Measurements from ENCODE around the gene KIF6.
A peak's percentile ranks its signal among the peaks of the same experiment; 100 is the strongest.

The KIF6 gene

DNA sequence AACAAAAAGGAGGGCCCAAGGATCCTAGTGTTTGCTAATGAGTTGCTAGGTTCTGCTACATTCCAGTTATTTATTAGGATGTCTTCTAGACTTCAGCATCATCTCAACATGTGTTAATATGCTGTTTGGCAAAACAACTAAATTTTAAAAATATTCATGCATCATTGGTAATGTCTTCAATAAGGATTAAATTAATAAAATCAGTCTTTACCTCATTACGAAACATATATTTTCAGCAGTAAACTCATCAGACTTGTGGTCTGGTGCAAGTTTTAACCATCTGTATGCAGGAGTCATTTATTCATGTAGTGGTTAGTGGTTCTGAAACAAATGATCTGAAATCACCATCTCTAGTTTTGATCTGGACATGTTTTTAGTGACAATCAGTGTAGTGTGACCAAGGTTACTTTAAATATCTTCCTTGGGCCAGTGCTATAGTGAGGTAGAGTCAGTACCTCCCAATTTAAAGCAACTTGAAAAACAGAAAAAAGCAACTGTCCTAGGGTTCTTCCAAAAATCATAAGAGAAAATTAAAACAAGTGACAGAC lies 317.7 kb downstream of the KIF6 start:
- no peak for DNase-seq

DNA sequence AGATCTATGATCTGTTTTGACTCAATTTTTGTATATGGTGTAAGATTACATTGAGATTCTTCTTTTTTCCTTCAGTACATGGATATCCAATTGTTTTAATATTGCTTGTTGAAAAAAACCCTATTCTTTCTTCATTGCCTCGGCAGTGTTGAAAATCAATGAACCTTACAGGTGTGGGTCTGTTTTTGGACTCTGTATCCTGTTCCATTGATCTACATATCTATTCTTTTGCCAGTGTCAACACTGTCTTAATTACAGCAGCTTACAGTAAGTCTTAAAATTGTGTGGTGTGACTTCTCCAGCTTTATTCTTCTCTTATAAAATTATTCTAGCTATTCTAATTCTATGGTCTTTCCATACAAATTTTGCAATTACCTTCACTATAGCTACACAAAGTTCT lies 320.9 kb downstream of the KIF6 start:
- no peak for DNase-seq

DNA sequence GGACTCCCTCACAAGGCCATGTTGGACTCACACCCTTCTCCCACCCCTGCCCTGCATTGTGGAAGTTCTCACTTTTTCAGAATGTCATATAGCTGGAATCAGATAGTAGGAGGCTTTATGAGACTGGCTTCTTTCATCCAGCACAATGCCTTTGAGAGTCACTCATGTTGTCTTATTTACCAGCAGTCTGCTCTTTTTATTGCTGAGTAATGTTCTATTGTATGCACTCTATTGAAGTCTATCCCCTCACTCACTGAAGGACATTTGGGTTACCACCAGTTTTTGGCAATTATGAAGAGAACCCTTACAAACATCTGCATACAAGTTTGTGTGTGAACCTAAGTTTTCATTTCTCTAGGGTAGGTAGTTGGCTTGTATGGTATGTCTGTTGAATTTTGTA lies 321.9 kb downstream of the KIF6 start:
- DNase-seq = no peak

DNA sequence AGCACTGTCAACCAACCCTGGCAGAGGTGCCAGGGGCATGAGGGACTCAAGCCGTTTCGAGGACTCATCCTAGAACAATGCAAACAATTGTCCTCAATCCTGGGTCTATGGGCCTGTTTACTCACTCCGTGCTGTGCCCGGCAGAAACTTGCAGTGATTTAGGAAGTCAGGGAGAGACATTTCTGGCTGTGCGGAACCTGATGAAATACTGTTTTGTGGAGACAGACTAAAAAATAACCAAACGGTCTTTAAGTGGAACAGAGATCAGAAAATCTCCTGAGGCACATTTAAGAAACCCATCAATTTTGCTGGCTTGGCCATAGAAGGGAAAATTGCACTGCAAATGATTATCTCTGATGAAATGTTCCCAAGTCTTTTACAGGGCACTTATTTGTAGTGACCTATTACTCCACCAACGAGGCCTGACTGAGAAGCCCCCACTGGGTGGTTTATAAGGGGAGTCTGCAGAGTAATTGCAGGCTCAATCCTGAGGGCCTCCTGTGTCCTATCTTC lies 322.9 kb downstream of the KIF6 start:
- no peak for DNase-seq

DNA sequence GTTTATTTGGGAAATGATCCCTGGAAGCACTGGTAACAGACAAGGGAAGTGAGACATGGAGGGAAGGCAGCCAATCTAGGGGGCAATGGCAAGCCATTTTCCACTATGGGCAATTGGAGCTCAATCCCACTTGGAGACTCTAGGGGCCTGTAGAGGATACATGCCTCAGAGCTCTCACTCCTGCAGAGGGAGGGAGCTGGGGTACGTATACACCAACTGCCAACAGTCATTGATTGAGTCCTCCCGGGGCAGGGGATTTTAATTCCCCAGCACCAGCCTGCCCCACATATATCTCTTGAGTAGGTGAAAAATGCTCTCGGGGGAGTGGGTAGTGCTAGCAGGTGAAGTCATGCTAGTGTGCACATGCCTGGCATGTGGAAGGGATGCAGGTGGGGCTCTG lies 323.8 kb downstream of the KIF6 start:
- no peak for DNase-seq

DNA sequence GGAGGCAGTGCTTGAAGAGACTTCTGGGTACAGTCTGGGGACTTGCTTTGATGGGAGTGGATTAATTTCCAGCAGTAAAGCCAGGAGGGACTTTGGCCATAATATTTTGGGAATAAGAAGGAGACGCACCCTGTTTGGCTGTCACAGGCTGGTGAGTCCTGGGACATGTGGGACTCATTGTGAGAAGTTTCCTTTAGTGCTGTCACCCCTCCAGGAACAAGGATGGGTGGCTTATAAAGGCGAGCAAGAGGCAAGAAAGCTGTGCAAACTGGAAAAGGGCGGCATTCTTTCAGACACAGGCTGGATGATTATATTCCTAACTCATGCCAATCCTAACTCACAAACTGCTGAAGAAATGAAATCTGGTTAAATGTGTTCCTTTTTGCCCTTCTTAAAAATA lies 325.2 kb downstream of the KIF6 start:
- no peak for DNase-seq

DNA sequence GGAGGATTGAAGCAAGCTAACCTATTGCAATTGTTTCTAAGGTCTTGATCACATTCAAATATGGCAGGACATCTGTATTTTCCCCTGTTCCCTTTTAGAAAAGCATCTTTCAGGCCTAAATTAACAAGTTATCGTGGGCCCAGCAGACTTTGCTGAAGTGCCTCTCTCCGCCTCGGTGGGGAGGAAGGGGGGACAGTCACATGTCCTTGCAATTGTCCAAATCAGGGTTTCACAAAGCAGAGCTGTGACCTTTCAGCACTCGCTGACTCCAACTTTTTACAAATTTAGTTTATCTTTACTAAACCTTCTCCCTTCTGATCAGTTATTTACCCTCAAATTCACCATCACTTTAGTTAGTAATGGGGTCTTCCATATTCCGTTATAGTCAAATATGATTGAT lies 328.4 kb downstream of the KIF6 start:
- no peak for DNase-seq

DNA sequence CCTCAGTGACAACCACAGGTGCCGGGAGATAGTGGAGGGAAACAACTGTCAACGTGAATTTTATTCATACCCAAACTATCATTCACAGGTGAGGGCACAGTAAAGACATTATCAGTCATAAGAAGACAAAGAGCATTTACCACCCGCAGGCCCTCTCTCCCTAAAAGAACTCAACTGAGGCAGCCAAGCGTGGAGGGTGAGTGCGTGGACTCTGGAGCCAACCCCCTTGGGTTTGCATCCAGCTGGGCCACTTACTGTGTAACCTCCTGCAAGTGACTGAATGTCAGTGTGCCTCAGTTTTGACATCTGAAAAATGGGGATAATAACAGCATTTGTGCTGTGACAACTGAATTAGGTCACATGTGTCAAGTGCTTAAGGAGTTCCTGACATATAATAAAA lies 332.1 kb downstream of the KIF6 start:
- DNase-seq = no peak

DNA sequence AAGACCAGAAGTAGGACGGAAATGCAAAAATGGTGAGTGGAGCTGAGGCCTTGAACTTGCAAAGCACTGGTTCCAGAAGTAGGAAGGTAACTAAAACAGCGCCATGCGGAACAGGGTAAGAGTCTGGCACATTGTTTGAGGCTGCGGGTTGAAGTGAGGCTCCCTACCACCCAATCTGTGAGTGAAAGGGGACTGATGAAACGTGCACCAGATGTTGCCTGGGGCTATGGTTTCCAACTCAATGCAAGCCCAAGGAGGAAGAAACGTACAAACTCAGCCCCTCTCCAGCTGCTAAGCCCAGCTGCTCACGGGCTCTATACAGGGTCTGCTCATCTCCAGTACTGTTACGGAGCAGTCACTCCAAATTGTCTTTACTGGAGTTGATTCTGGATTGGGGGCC lies 334.0 kb downstream of the KIF6 start:
- no peak for DNase-seq

DNA sequence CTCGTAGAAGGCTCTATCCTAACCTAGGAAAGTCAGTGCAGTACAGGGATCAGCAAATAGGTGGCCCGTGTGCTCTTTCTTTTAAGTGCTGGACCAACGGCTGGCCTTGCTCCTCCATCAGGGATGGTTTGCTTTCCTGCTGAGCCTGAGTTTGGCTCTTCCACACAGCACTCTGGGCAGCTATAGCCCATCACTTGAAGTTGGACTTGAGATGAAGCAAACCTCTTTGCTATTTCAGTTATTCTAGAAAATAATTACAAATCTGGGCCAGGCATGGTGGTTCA lies 335.8 kb downstream of the KIF6 start:
- no peak for DNase-seq

DNA sequence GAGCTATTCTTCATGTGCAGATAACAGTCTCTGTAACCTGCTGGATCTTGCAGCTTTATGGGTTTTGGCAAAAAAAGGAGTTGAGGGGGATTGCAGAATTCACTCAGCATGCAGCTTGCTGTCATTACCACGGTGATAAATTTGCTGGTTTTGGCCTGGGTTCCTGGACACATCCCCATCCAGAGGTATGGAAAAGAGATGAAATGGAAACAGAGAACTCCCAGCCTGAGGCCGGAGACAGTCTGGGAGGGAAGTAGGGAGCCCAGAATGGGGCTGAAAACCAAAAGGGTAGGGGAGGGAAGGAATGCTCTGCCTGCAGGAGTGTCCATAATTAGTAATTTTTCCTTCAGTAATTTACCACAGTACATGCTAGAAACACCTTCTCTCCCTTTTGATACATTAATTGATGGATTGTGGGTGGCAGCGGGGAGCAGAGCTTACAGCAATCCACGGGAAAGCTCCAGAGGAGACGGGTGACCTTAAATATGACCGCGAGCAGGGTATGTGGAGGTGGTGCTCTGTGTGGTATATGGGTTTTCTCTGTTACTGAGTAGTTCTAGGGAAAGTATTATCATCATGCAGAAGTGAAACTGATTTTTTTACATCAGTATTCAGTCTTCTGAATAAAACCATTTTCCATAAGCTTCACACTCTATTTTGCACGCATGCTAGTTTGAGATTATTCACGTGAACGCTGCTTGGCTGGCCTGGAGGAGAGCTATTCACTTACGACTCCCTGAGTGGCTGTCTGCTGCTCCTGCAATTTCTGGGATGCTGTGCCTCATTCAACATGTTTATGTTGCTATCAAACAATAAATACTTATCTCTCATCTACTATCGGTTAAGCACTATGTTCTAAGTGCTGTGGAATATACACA lies 336.4 kb downstream of the KIF6 start:
- no peak for DNase-seq

DNA sequence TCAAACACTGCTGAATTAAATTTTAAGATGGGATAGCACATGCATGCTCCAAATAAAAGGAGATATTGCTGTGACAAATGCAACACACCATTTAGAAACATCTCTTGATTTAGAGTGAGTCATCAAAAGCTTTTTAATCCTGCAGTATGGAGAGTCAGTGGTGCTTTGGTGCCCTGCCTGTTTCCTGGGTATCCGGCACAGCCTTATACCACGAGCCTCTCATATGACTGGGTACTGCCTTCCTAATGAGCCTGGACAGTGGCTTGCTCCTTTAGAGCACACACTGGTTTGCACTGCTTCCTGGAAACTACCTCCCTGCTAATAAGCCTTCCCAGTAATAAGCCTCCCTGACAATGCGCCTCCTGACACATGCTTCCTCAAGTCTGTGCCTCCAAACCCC lies 337.4 kb downstream of the KIF6 start:
- no peak for DNase-seq

DNA sequence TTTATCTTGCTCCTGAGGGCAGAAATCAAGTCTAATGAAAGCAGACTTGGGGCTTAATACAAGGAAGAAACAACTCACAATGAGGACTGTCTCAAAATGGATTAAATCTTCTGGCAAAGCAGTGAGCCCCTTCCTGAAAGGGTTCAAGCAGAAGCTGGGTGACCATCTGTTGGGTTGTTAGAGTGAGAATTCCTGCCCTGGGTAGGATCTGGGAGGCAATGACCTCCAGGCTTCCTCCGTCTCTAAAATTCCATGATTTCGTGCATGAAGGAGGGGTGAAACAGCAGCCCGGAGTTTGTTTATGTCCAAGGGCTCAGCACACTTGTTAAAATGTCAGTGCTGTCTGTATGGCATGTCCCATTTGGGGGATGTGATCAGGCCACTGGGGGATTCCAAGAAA lies 338.7 kb downstream of the KIF6 start:
- no peak for DNase-seq

DNA sequence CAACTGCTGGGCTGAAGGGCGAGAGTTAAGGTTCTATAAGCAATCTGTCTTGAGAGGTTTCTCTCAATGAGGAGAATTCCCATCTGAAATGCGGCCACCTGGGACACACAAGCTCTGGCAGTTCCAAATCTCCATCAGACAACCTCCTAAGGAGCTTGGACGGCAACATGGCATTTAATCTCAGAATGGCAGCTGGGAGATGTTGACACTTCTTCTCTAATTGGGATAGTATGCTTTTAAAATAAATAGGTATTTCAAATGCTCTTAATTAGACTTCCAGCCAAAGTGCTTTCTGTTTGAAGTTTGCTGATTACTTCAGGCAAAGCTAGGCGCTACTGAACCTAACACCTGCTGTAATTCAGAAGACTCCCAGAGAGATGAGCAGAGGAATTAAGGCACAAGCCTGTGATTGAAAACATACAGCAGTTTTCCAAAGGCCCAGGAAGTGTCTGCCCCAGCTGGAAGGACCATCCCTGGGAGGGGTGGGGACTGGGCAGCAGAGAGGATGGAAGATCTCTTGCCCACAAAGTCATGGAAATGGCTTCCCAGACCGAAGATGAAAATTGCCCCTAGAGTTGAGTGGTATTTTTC lies 343.6 kb downstream of the KIF6 start:
- no peak for DNase-seq

DNA sequence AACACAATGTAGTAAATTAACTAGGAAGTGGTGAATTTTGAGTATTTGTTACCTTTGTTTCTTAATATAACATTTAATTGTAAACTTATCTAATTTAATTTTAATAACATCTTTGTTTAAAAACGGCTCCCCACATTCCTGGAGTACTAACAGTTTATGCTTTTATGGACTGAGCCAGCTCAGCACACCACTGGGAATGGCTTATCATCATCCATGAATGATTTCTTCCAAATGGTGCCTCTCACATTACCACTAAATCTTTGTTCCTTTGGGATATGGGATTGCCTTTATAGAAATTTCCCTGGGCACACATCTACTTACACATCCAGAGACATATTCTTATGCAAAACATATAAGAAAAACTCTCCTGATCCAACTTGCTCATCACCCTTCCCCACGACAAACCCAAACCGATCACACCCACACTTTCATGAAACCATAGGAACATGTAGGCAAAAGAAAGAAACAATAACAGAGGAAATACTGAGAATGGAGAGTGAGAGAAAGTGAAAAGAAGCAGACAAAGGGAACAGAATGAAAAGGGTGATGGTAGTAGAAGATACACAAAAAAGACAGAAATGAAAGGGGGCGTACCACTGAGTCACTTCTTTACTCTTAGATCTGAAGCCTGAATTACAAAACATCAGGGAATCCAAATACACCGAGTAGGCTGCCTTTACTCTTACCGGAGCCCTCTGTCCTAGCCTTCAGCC lies 344.2 kb downstream of the KIF6 start:
- DNase-seq = no peak

DNA sequence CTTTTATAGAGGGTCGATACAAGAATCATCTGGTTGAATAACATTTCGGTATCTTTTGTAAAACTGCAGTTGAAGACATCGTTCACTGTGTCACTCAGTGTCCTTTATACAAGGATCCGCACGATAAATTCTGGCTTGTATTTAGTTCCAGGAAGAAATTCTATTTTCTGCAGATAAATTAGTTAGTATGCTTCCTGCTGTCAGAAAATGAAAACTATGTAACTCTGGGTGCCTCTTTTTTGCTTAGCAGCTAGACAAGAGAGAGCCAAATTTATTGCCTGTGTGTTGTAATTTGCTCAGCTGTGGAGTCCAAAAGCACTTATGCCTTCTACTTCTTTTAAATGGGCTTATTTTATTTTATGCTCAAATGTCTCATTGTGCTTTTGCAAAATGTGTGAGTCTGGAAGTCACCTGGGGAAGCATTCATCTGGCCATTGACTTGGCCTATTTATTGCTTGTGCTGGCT lies 346.2 kb downstream of the KIF6 start:
- no peak for DNase-seq

DNA sequence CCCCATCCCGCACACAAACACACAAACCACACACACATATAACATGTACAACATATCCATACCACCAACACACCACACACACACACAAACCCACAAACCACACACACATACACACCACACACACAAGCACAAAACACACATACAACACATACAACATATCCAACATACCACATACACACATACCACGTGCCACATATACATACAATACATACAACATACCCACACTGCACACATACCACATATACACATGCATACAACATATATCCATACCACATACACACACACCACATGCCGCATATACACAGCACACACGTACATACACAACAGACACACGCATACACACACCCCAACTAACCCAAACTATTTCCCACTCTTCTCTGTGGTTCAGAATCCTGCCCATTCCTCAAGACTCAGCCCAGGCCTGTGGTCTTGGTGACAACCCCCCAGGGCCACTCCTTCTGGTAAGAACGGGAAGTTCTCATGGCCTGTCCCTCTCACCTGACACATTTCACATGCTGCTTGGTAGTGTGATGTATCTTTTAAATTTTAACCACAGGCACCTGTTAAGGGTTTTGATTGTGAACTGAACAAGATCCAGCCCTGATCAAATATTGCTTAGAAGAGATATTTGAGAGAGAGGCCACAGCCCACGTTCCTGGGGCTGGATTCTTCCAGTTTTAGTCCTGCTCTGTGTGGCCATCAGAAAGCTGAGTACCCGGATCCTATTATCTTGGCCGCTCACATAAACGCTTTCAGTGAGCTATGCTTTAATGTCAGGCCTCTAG lies 346.8 kb downstream of the KIF6 start:
- DNase-seq = no peak

DNA sequence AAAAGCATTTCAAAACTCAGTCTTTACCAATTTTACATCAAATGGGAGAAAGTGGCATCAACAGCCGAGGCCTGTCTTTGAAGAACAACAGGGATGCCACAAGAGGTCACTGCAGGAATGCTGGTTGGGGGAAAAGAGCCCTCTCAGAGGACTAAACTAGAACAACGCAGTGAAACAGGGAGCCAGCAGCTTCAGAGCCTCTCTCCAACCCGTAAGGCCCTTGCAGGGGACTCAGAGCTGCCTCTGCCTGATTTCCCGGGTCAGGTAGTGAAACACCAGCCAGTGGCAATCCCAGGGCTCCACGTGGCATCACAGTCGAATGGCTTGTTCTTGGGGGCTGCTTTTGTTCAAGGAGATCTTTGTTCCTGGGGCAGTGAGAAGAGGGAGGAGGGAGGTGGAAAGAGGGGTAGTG lies 347.7 kb downstream of the KIF6 start:
- peak; percentile 36 for DNase-seq

DNA sequence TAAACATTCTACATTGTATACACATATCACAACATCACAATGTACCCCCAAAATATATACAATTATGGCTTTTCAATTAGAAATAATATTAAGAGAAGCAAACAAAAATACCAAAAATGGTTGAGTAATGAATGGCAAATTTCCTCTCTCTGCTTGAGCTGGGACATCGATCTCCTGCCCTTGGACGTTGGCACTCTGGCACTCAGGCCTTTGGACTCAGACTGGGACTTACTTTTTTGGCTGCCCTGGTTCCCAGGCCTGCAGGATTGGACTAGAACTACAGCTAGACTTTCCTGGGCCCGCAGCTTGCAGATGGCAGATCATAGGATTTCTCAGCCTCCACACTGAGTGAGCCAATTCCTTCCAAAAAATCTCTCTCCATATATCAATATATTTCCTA lies 349.8 kb downstream of the KIF6 start:
- DNase-seq = no peak

DNA sequence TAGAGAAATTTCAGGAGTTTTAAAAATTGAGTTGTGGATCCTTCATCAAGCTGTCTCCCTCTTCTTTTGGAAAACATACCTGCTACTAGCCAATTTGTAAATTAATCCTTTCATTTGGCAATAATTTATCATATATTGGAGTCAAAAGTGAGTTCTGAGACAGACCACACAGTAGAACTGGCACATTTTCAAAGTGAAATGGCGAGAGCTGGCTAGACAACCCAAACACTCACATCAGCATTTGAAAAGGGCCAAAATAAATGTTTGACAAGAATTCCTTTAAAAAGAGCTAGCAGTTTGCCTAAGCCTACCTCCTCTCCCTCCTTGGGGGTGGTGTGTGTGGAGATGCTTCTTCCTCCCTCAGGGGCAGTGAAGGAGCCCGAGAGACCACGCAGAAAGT lies 354.8 kb downstream of the KIF6 start:
- DNase-seq = no peak

DNA sequence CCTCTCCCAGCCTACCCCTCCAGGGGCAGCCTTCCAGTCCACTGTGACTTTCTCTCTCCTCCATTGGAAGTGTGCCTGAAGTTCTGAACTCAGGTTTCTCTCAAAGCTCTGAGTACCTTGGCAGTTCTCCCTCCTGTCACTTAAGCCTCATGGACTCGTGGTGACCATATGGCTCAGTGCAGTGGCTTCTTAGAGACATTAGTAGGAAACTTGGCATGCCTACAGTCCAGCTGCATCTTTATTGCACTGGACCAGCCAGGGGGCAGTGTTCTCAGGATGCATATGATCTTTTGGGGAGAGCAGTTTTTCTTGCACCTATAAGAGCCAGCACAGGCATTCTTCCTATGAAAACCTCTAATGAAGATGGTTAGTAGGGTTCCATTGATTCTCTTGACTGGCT lies 355.2 kb downstream of the KIF6 start:
- DNase-seq = no peak

DNA sequence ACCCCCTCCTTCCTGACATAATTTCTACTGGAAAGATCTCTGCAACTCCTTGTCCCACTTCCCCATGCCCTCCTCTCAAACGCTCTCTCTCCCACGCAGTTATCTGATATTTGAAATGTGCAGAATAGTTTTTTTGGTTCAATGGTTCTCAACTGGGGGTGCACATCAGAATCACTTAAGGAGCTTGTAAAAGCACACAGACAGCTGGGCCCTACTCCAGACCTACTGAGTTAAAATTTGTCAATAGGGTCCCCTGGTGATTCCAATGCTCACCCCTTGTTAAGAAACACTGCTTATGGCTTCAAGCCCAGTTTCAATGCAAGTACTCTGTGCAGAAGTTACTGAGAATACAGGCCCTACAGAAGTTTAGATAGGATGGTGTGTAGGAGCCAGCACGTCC lies 357.5 kb downstream of the KIF6 start:
- no peak for DNase-seq

All from NCI-H774 (cell line).